Cardiac septum (tissue), 1 donor: ENCODE measurements around the gene SALL2. TPM values are rescaled to one million over a fixed set of nuclear protein-coding genes. Genes with fewer than 3 reads are reported as not detected.
"Not testable (repeated sequence)": the region's sequence is repeated elsewhere in the genome, so short reads cannot be mapped to it uniquely, and the experiment has no call there.

Source experiments
- DNase-seq: peaks from one replicate; pipeline ENCODE4 v3.0.0-alpha.2; 2020; ENCODE audit warnings: low spot score
- intact Hi-C: fragments of 100-400 bp; cut with DNase I; formaldehyde crosslinking; loops from one replicate; pipeline ENCODE4 v1.14.0; 2022
- long read RNA-seq: library from polyadenylated mRNA; unstranded; transcript quantifications from one replicate; pipeline ENCODE4 v2.0.0, GENCODE V29; 2021
- total RNA-seq: library from RNA; stranded (reverse); fragmentation: NEBNext Ultra II Directional; extraction: Animal tissue kit (Norgen Biotek cat#: 25700); gene quantifications from one replicate; pipeline ENCODE4 v1.2.1, GENCODE V29; 2021
- donor health status: DM: no; HTN: no; CAD: no.

Gene SALL2
- total RNA-seq: 2.6 TPM
- long read RNA-seq, partial matches to known transcripts: 0 of 4 reads
- long read RNA-seq, other reads (novel, unspliced or antisense): 4 of 4 reads

DNA sequence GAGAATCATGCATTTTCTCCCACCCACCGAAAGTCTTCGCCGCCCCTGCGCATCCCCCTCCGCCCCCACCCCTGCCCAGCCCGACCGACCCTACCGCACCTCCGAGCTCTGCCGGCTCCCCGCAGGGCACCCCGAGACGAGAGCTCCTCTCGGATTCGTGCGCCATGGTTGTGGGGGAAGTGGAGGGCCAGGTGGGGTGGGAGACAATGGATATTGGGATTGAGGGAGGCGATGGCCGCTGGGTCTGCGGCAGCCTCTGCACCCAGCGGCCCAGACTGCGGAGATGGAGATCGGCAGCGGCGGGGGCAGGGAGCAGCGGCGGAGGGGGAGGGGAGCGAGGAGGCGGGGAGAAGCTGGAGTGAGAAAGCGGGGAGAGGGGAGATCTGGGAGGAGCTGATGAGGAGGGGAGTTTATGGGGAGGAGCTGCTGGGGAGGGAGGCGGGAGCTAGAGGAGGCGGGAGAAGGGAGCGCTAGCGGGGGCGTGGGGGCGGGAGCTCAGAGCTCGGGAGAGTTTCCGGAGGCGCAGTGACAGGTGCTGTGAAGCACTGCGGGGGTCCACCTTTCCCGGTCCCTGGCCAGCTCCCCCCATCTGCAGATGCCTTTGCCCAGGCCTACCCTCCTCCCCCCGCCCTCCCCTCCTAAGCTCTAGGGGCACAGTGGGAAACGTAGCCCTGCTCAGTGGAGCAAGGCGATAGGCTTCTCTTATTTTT is at the start of gene SALL2:
SALL2 (minus strand) TSS at position 385 of the 710 bp plus-strand sequence; CDS start at position 166, 219 bp downstream.
- DNase-seq: peak; percentile 84
- intact Hi-C loops: no loop called here

DNA sequence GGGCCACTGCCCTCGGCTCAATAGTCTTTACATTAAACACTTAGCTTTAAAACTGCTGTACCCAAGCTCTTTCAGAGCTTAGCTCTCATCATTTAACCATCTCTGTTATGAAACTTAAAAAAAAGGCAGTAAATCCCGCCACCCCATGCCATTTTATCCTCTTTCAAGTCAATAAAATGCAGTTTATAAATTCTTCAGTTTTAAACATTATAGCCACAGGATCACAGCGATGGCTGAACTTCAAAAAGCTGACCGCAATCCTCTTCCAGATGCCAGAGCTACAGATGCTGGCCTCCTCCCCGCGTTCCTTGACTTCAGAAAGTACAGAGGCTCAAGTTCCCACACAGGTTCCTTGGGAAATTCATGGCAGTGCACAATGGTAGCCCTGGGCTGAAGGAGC is 49.5 kb upstream of the SALL2 start:
- intact Hi-C loops: no loop called here
- no peak for DNase-seq

DNA sequence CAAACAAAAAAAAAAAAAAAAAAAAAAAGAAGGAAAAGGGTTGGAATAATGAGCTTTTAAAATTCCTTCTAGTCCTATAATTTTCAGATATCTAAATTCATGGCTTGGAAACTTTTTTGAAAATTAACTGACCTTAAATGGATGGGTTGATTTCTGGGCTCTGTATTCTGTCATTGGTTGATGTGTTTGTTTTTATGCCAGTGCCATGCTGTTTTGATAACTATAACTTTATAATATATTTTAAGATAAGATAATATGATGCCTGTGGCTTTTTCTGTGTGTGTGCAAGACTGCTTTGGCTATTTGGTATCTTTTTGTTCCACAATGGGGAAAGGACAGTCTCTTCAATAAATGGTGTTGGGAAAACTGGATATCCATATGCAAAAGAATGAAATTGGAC is 46.5 kb upstream of the SALL2 start:
- no peak for DNase-seq
- intact Hi-C loops: no loop called here

DNA sequence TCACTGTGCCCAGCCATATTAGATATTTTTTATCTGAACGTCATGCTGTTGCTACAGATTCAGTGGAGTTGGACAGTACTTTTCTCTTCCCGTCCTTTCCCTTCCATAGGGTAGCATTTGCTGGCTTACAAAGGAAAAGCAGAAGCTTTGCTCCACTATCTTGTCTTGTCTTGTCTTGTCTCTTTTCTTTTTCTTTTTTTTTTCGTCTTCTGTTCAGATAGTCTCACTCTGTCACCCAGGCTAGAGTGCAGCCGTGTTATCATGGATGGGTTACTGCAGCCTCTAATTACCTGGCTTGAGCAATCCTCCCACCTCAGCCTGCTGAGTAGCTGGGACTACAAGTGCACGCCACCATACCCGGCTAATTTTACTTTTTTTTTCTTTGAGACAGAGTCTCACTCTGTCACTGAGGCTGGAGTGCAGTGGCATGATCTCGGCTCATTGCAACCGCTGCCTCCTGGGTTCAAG is 32.6 kb upstream of the SALL2 start:
- DNase-seq: no peak
- intact Hi-C loops: loop anchor here (5.0 kb wide), 1 partner anchor 56 kb away; no protein-coding TSS in a partner anchor

DNA sequence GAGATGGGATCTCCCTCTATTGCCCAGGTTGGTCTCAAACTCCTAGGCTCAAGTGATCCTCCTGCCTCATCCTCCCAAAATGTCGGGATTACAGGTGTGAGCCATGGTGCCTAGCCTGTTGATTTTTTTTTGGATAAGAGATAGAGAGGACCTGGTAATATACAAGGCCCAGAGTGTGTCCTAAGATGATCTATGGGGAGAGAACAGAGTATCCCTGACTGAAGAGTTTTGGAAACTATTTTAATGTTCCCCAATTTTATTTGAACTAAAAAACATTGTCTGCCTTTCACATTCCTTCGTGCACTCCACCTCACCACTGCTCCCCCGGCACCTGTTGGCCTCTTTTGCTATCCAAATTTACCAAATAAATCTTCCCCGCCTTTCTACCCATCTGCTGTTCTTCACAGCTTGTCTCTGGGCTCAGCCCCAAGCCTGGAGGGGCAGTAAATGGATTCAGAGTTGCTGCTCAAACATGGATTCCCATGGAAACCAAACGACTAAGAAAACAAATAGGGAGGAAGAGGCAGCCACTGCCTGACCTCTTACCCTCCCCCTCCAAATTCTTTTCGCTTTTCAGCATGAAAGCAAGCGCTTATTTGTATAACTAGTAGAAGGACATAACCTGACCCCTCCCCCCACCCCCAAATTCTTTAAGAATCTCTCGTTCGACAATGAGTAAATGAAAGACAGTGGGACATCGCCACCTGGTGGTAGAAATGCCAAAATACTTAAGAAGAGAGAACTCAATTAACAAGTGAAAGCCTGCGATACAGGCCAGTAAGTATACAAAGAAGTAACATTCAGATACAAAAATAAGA is 31.1 kb upstream of the SALL2 start:
- intact Hi-C loops: loop anchor here (2.0 to 5.0 kb wide), 2 partner anchors 55 to 100 kb away; partner anchors contain the start of gene CHD8
- DNase-seq: no peak

DNA sequence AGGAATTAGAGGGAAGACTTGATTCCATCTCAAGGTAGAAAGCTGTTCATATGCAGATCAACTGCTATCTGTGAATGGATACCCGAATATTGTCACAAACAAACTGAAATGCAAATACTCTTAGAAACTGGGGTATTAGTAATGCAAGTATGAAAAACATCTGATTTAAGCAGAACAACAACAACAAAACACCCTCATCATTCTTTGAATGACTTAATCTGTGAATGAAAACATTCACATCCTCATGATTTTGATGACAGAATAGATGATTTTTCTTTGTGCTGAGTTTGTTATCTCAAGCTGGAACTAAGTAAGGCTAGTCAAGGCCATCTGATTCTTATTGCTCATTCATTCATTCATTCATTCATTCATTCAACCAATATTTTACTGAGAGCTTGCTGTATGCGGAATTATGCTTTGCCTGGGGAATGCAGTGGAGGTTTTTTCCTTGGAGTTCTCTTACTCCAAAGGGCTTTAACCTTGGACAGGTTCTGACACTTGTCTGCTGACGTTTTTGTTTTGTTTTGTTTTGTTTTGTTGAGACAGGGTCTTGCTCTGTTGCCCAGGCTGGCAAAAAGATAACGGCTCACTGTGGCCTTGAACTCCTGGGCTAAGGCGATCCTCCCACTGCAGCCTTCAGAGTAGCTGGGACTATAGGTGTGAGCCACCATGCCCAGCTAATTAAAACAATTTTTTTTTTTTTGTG is 30.4 kb upstream of the SALL2 start:
- no peak for DNase-seq
- intact Hi-C loops: loop anchor here (2.0 to 5.0 kb wide), 2 partner anchors 54 to 100 kb away; partner anchors contain the start of gene CHD8

DNA sequence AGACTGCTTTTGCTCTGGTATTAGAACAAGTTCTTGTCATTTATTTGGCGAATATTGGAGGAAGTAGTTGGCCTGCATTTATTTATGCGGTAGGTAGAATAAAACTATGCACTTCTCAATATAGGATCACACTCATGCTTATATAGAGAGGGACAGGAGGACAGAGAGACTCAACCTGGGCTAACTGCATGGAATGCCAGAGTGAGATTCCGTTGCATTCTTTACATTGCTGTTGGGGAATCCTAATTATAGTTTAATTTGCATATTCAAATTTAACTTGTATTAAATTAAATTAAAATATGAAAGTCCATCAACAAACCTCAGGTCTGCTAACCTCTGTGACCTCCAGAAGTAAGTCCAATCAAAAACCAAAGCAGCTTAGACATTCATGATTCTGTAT is 27.1 kb upstream of the SALL2 start:
- intact Hi-C loops: no loop called here

DNA sequence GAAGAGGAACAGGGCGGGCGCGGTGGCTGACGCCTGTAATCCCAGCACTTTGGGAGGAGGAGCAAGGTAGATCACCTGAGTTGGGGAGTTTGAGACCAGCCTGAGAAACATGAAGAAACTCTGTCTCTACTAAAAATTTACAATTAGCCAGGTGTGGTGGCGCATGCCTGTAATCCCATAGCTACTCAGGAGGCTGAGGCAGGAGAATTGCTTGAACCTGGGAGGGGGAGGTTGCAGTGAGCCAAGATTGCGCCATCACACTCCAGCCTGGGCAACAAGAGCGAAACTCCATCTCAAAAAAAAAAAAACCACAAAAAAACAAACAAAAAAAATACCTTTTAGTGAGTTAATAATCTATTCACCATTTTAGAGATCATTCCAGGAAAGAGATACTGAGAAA is 18.4 kb upstream of the SALL2 start:
- intact Hi-C loops, DNase-seq: not testable (repeated sequence)

More for the DNA sequence above, 27.1 kb upstream of the SALL2 start:
- no peak for DNase-seq

DNA sequence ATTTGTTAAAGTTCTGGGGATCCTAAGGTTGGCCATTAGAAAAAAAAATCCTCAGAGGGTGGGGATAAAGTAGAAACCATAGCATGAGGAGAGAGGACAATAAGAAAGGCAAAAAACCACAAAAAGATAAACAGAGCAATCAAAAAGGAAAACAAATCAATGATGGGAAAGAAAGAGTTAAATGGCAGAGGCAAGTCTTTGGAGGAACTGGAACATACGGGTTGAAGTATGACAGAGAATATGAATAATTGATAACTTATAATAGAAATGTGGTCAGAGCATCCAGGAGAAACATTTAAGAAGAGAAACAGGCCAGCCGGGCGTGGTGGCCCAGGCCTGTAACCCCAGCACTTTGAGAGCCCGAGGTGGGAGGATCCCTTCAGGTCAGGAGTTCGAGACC is 17.8 kb upstream of the SALL2 start:
- no peak for DNase-seq
- intact Hi-C loops: no loop called here

DNA sequence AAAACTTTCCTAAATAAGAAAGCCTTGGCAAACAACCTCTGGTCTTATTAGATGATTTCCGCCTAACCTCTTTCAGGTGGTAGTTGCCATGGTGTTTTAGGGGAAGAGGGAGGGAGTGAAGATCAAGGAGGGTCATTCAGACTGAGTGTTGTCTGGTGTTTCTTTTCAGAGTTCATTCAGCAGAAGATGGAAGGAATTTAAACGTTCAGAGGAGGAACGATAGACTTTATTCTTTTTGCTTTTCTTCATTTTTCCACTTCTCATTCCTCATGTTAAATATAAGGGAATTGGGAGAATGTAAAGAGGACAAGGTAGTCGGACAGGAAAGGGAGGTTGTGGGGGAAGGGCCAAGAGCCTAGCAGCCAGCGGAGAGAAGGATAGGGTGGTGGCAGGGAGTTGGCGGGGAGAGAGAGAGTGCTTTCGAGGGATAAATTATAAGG is 17.4 kb upstream of the SALL2 start:
- no peak for DNase-seq

DNA sequence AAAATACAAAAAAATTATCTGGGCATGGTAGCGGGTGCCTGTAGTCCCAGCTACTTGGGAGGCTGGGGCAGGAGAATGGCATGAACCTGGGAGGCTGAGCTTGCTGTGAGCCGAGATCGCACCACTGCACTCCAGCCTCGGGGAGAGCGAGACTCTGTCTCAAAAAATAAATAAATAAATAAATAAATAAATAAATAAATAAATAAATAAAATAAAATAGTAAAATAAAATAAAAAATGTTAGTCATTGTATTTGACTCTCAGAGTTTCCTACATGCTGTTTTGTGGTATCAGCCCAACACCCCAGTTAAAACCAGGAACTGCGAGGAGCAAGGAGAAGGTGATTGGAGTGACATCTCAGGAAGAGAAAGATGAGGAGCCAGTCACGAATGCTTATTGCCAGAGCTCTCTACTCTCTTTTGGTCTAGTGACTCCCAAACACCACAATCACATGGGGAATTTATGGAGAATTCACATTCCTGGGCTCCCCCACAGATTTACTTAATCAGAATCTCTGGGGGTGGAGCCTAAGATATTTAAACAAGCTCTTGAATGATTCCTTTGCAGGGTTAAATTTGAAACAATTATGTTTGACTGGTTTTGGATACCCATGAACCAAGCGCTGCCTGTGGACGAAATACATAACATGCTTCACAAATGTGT is 15.4 kb upstream of the SALL2 start:
- intact Hi-C loops: no loop called here
- DNase-seq: no peak

More for the DNA sequence above, 17.4 kb upstream of the SALL2 start:
- intact Hi-C loops: no loop called here

DNA sequence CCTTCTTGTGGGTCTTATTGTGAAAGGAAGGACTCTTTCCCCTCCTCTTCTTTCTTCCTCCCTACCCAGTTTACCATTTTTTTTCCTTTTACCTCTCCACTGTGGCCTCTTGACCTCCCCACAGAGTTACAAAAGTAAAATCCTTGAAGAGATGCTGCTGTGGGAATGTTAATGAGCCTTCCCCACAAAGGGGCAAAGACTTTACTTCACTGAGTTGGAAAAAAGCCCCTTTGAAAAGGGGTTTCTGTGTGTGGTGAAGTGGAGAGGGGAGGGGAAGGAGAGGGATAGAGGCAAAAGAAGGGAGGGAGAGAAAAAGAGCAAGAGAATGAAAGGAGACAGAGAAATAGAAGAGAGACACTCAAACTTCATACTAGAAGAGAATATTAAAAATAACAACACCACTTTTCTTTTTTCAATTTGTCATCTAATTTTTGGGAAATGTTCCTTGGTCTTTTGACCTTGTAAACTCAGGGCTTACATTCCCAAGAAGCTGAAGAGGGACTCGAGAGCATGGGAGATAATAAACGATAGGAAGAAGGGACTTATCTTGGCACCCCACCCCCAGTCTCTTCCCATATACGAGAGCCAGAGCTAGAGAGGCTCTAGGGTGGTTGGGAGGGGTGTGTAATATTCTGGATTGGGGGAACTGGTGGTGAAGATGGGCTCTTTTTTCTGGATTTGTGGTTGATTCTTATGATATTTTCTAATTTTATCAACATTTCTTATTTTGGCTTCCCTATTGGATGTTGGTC is 13.2 kb upstream of the SALL2 start:
- intact Hi-C loops: no loop called here
- no peak for DNase-seq

DNA sequence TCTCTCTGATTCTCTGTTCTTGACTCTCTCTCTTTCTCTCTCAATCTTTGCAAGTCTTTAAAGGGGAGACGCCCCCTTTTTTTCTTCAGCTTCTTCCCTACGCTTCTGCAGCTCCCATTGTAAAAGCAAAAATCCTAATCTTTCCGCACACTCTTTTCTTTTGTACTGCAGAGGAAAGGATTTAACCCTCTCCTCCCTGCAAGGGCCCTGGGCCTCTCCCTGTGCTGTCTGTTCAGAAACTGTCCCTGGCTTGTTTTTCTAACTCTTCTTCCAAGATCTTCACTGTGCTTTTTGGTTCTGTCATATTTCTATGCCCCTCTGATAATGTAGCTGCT is 10.9 kb upstream of the SALL2 start:
- no peak for DNase-seq
- intact Hi-C loops: no loop called here

DNA sequence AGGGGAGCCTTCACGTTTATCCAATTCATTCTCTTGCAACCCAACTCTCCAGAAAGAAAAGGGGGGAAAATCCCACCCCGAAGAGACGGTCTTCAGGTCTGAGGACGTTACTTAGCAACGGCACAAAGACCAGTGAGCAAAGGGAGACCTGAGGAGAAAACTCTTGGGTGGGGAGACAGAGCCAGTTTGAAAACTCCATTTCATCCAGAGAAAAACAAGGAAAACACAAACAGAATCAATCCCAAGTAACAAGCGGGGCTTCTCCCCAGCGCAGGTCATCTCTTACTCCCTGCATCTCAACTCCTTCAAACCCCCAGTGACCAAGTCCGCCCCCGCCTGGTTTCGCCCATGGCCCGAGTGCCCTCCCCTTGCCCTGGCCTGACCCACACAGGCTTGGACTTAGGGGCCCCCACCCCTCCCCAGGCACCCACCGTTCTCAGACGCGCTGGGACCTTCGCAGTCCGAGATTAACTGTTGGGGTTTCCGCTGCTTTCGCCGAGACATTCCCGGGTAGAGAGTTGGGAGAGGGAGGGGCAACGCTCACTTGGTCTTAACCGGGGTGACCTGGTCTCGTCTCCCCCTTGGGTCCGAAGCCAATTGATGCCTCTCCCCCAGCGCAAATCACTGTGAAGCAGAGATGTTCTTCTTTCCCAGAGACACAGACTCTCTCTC is 10.4 kb upstream of the SALL2 start:
- intact Hi-C loops: no loop called here
- no peak for DNase-seq

DNA sequence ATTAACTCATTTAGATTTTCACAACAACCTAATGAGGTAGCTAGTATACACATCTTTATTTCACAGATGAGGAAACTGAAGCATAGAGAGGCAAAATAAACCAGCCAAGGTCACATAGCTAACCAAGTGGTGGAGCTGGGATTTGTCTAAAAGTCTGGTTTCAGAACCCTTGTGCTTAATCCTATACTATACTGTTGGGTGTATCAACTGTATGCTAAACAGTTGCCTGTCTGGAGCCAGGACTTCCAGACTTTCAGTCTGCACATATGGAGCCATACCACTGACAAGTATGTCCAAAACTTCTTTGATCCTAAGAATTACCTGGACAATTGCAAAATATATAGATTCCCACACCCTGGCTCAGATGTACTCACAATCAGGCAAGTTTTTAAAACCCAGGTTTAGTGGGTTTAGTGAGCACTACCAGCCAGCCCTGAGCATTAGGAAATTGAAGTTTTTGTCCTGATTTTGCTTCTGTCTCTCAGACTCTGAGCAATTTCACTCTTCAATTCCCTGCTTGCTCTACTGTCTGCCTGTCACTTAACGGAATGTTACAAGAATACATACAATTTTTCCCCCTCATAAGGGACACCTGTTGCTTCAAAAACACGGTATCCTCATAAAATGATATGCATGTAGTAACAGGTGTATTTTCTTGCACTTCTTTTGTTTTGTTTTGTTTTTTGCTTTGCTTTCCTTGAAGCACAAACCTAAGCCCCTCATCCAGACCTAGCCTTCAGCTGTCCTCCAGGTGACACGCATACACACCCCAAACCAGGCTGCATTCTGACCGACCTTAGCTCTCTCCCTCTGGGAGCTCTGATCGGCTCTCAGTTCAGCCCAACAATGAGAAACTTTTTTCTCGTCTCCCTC is 9.6 kb upstream of the SALL2 start:
- DNase-seq: no peak
- intact Hi-C loops: no loop called here

DNA sequence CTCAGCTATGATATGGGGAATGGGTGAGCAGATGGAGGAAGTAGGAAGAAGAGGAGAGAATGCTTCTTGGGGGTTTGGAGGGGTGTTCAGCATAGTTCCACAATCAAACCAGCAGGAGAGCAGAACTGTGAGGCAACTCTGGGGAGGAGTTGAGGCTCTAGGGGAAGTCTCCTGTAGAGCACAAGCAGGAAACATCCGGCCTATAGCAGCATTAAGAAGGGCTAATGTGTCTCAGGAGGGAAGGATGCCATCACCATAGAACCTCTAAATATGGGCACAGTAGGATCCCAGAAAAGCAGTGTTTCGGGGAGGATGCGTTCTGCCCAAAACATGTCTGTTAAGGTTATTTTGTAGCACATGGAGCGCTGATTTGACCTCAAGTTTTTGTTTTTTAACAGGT is 8.4 kb upstream of the SALL2 start:
- no peak for DNase-seq
- intact Hi-C loops: no loop called here

DNA sequence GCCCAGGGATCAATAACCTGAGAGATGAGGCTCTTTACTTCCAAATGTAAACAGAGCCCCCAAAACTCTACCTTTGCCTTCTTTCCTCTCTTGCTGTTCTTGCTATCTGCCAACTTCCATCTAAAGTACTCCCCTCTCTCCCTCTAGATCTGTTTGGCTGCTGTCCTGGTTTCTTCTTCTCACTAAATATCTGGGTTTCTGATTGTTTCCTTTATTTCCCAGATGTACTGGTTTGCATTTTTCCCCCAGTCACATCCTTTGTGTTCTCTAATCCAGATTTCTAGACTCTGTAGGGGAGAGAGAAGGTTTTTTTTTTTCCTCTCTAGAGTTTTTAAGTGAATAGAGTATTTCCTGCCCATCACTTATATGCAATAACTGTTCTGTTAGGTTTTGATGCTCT is 7.1 kb upstream of the SALL2 start:
- intact Hi-C loops: no loop called here
- no peak for DNase-seq
